HepG2 (cell line): ENCODE measurements around the gene ATG9A. TPM values are rescaled to one million over a fixed set of nuclear protein-coding genes. Genes with fewer than 3 reads are reported as not detected.

Experiments
- ATAC-seq: fragments of 200-7000 bp; cut with Tn5 transposase; 3 replicates; pipeline ENCODE4 v1.9.1; 2020; ENCODE audit warnings: mild to moderate bottlenecking, moderate library complexity
- BruUV-seq: library from RNA; stranded (reverse); fragments of 400-500 nt; replicated peaks from 2 replicates; lab custom pipeline; 2021; lab: Mats Ljungman, UMichigan
- CTCF ChIA-PET: fragments of 300-600 bp; formaldehyde crosslinking; extraction: SDS; loops from one replicate; lab custom pipeline; 2021; ENCODE audit warnings: low total read pairs, inconsistent platforms, low intra/inter-chr PET ratio; lab: Yijun Ruan, JAX
- POLR2A ChIA-PET: fragments of 350-600 bp; sonication (Branson Sonifier 250); formaldehyde crosslinking; loops from one replicate; lab custom pipeline; 2020; ENCODE audit warnings: antibody characterized with exemption, inconsistent platforms; lab: Yijun Ruan, JAX
- DNase-seq: peaks from one replicate; pipeline ENCODE4 v3.0.0-alpha.2; 2015; ENCODE audit warnings: low spot score
- FAIRE-seq: peaks from 3 replicates; lab custom pipeline; 2011; peaks lifted over from hg19 to GRCh38; lab: Jason Lieb, UNC
- H2AFZ ChIP-seq: one replicate; pipeline ENCODE4 v1.6.1; 2011; ENCODE audit warnings: low read length, inconsistent platforms
- H3K27ac ChIP-seq: fragments of 300-600 bp; 3 replicates; pipeline ENCODE4 v1.8.0; 2011; ENCODE audit warnings: mixed run types, mild to moderate bottlenecking, mixed read lengths, low read length, inconsistent platforms; ENCODE audit not compliant: insufficient read depth; ENCODE audit errors: extremely low read length
- H3K27me3 ChIP-seq, 2 experiments: fragments of 200-600 bp in 1 of 2; 2 replicates in 1 of 2; 3 replicates in 1 of 2; pipeline versions ENCODE4 v1.6.0 to v1.8.0; 2011; ENCODE audit warnings: low read length in 2 of 2, mild to moderate bottlenecking in 2 of 2, moderate library complexity in 2 of 2, inconsistent platforms in 1 of 2; ENCODE audit not compliant: insufficient read depth in 2 of 2, control insufficient read depth in 1 of 2
- H3K36me3 ChIP-seq, 2 experiments: fragments of 200-600 bp in 1 of 2; replicated peaks in 1 of 2; 2 replicates in 1 of 2; 3 replicates in 1 of 2; pipeline versions ENCODE4 v1.5.1 to v1.8.0; 2011; ENCODE audit warnings: low read length in 2 of 2, inconsistent platforms in 1 of 2; ENCODE audit not compliant: insufficient read depth in 2 of 2, control insufficient read depth in 1 of 2
- H3K4me1 ChIP-seq: 2 replicates; pipeline ENCODE4 v1.5.1; 2012; ENCODE audit warnings: low read length, inconsistent platforms; ENCODE audit not compliant: insufficient read depth
- H3K4me2 ChIP-seq: 2 replicates; pipeline ENCODE4 v1.6.0; 2011; ENCODE audit warnings: low read depth, low read length, inconsistent platforms
- H3K4me3 ChIP-seq, 3 experiments: fragments of 200-600 bp in 1 of 3; sonication (generic), shearing (Covaris generic) in 1 of 3; replicated peaks in 1 of 3; 2 replicates each; pipeline ENCODE4 v1.5.1; 2011 to 2016; ENCODE audit warnings: low read length in 3 of 3, inconsistent platforms in 2 of 3, low read depth in 2 of 3, mild to moderate bottlenecking in 2 of 3, control low read depth in 1 of 3, mixed read lengths in 1 of 3; ENCODE audit not compliant: insufficient read depth in 1 of 3
- H3K79me2 ChIP-seq: one replicate; pipeline ENCODE4 v1.6.1; 2011; ENCODE audit warnings: low read length, inconsistent platforms; ENCODE audit not compliant: insufficient read depth
- H3K9ac ChIP-seq: 2 replicates; pipeline ENCODE4 v1.6.0; 2011; ENCODE audit warnings: mild to moderate bottlenecking, low read depth, low read length, inconsistent platforms; ENCODE audit not compliant: insufficient read depth
- H3K9me3 ChIP-seq: 2 replicates; pipeline ENCODE4 v1.5.1; 2012; ENCODE audit warnings: mild to moderate bottlenecking, low read length
- H4K20me1 ChIP-seq: 2 replicates; pipeline ENCODE4 v1.6.0; 2011; ENCODE audit warnings: inconsistent platforms, mild to moderate bottlenecking, low read length, moderate library complexity; ENCODE audit not compliant: insufficient read depth
- ARNTL ChIP-seq: sonication (generic); formaldehyde crosslinking; IDR thresholded peaks from 2 replicates; pipeline ENCODE4 v1.4.0; 2020; ENCODE audit warnings: mild to moderate bottlenecking, missing genetic modification reagents
- HIVEP1 ChIP-seq: sonication (generic); formaldehyde crosslinking; IDR thresholded peaks from 2 replicates; pipeline ENCODE4 v1.4.0; 2020; ENCODE audit warnings: mild to moderate bottlenecking, missing genetic modification reagents
- PAWR ChIP-seq: sonication (generic); formaldehyde crosslinking; IDR thresholded peaks from 2 replicates; pipeline ENCODE4 v1.4.0; 2020; ENCODE audit warnings: missing genetic modification reagents, mild to moderate bottlenecking, borderline replicate concordance
- PHF21A ChIP-seq: sonication (generic); formaldehyde crosslinking; IDR thresholded peaks from 2 replicates; pipeline ENCODE4 v1.5.0; 2020; ENCODE audit warnings: mild to moderate bottlenecking, missing genetic modification reagents
- POGK ChIP-seq: sonication (generic); formaldehyde crosslinking; conservative IDR thresholded peaks from 2 replicates; pipeline ENCODE4 v1.8.0; 2022; ENCODE audit warnings: mild to moderate bottlenecking, moderate library complexity, missing genetic modification reagents
- REST ChIP-seq, 2 experiments: IDR thresholded peaks; 2 replicates each; pipeline ENCODE4 v1.6.1; 2011 to 2012; ENCODE audit warnings: low read length in 2 of 2, borderline replicate concordance in 1 of 2, low read depth in 1 of 2, mild to moderate bottlenecking in 1 of 2, moderate library complexity in 1 of 2
- STAT5B ChIP-seq: sonication (generic); formaldehyde crosslinking; IDR thresholded peaks from 2 replicates; pipeline ENCODE4 v1.4.0; 2020; ENCODE audit warnings: missing genetic modification reagents
- ZEB1 ChIP-seq: IDR thresholded peaks from 2 replicates; pipeline ENCODE4 v1.6.1; 2012; ENCODE audit warnings: mild to moderate bottlenecking, low read depth, inconsistent platforms; ENCODE audit not compliant: insufficient replicate concordance
- ZNF180 ChIP-seq: sonication (generic); formaldehyde crosslinking; IDR thresholded peaks from 2 replicates; pipeline ENCODE4 v1.4.0; 2020; ENCODE audit warnings: low read depth, missing genetic modification reagents, borderline replicate concordance
- ZNF225 ChIP-seq: sonication (generic); formaldehyde crosslinking; IDR thresholded peaks from 2 replicates; pipeline ENCODE4 v1.4.0; 2020; ENCODE audit warnings: mild to moderate bottlenecking, missing genetic modification reagents
- ZNF337 ChIP-seq: sonication (generic); formaldehyde crosslinking; IDR thresholded peaks from 2 replicates; pipeline ENCODE4 v1.5.1; 2020; ENCODE audit warnings: missing genetic modification reagents, low read depth, mild to moderate bottlenecking, borderline replicate concordance
- ZNF430 ChIP-seq: sonication (generic); formaldehyde crosslinking; IDR thresholded peaks from 2 replicates; pipeline ENCODE4 v1.9.0; 2021; ENCODE audit warnings: mild to moderate bottlenecking, missing genetic modification reagents
- ZNF510 ChIP-seq: sonication (generic); formaldehyde crosslinking; IDR thresholded peaks from 2 replicates; pipeline ENCODE4 v1.4.0; 2020; ENCODE audit warnings: low read depth, mild to moderate bottlenecking, missing genetic modification reagents
- ZNF607 ChIP-seq: sonication (generic); formaldehyde crosslinking; IDR thresholded peaks from 2 replicates; pipeline ENCODE4 v1.5.1; 2020; ENCODE audit warnings: missing genetic modification reagents, mild to moderate bottlenecking, borderline replicate concordance
- ZNF703 ChIP-seq: sonication (generic); formaldehyde crosslinking; IDR thresholded peaks from 2 replicates; pipeline ENCODE4 v1.5.1; 2020; ENCODE audit warnings: missing genetic modification reagents, mild to moderate bottlenecking, moderate library complexity, borderline replicate concordance
- ZNF782 ChIP-seq: sonication (generic); formaldehyde crosslinking; IDR thresholded peaks from 2 replicates; pipeline ENCODE4 v1.4.0; 2020; ENCODE audit warnings: missing genetic modification reagents, mild to moderate bottlenecking, borderline replicate concordance
- WGBS: methylation state at CpG from one replicate; pipeline ENCODE4 v1.1.6; 2017; ENCODE audit warnings: low lambda C conversion rate; 5-methylcytosine and 5-hydroxymethylcytosine counted together
- in situ Hi-C: cut with HindIII; loops from 2 replicates; pipeline ENCODE4 v1.10.0; 2017; ENCODE audit warnings: low pct_unique_long_range_greater_than_20kb; ENCODE audit not compliant: extremely low pct_ligation_motif_present
- intact Hi-C: fragments of 100-400 bp; cut with micrococcal nuclease; formaldehyde crosslinking; loops from one replicate; pipeline ENCODE4 v1.10.0; 2022; ENCODE audit not compliant: unreplicated experiment
- polyA plus RNA-seq, 8 experiments: library from polyadenylated mRNA; depleted of rRNA in 3 of 8; stranded (reverse) in 7 of 8; unstranded in 1 of 8; fragments of >200 nt; fragmentation: Illumina TruSeq in 4 of 8; extraction: Trizol in 4 of 8; gene quantifications; 2 replicates each; pipeline versions ENCODE4 v1.2.1 to v1.2.3, GENCODE V29; 2011 to 2016; ENCODE audit warnings: low read depth in 4 of 8, missing spikeins in 1 of 8, mixed read lengths in 1 of 8; ENCODE audit not compliant: insufficient read depth in 1 of 8
- total RNA-seq, 5 experiments: library from RNA; depleted of rRNA; stranded (reverse); fragments of >200 nt; fragmentation: Illumina TruSeq; extraction: Trizol; gene quantifications; 2 replicates each; pipeline ENCODE4 v1.2.3, GENCODE V29; 2016; ENCODE audit warnings: low read depth in 1 of 5

The ATG9A gene
- total and polyA plus RNA-seq, 2 of the 13 experiments (the other 11 are each of a cell fraction or from before 2014, with no cell fraction given) = 35.0 to 131 TPM

- Histone ChIP-seq H3K27ac (peak overlapping the region; percentile 95), H4K20me1 (no peaks in the 10 kb centered on the region), H3K4me3 (peak overlapping the region; percentile 65 to 86 (median 74)), H3K36me3 (peaks cover 7 to 19% of the 10 kb centered on the region in 2 experiments), H3K9me3 (no peaks in the 10 kb centered on the region), H3K79me2 (peaks cover 6% of the 10 kb centered on the region), H3K27me3 (no peaks in the 10 kb centered on the region; a peak in 1 of 5 replicates), H3K4me2 (peak overlapping the region; percentile 100), H2AFZ (no peak overlapping the region), H3K9ac (peak overlapping the region; percentile 86), H3K4me1 (peaks cover 54% of the 10 kb centered on the region)
- no peak for ATAC-seq
- in situ Hi-C loops = loop anchor here (5.0 kb wide), 1 partner anchor 34 kb away; the partner anchor contains the start of gene SLC23A3
- DNase-seq = no peak
- POLR2A ChIA-PET = interaction anchor here (1.0 to 5.6 kb wide), 18 partner anchors 10 to 450 kb away, joined by 3 to 227 read pairs (median 12); partner anchors contain the start of genes ABCB6, ANKZF1, ATG9A and CNPPD1
- WGBS = 8% methylated on average over 7 of the region's 7 CpGs
- BruUV-seq = TSS peak; percentile 50
- intact Hi-C loops = loop anchor here (1.0 kb wide), 2 partner anchors 14 to 23 kb away; partner anchors contain the start of genes ANKZF1 and ATG9A
- CTCF ChIA-PET = interaction anchor here (0.9 kb wide), 1 partner anchor 89 kb away, joined by 3 read pairs; no protein-coding TSS in a partner anchor
- FAIRE-seq = no peak
- TF ChIP-seq ZNF180 (CRISPR knock-in tag) (no peak), ZEB1 (peak; percentile 37), ZNF607 (CRISPR knock-in tag) (no peak), PHF21A (CRISPR knock-in tag) (peak; percentile 13; the same call in 1 of the 2 replicates), PAWR (CRISPR knock-in tag) (0 out of 2 replicates have a peak, but pooled peaks have one; percentile 65), ZNF225 (no peak), STAT5B (CRISPR knock-in tag) (no peak), ZNF430 (CRISPR knock-in tag) (0 out of 2 replicates have a peak, but pooled peaks have one; percentile 49), ZNF703 (CRISPR knock-in tag) (no peak), HIVEP1 (CRISPR knock-in tag) (no peak), ZNF337 (0 out of 2 replicates have a peak, but pooled peaks have one; percentile 9), POGK (CRISPR knock-in tag) (no peak), ARNTL (CRISPR knock-in tag) (peak; percentile 39; the same call in 1 of the 2 replicates), ZNF510 (CRISPR knock-in tag) (0 out of 2 replicates have a peak, but pooled peaks have one; percentile 59), REST (IDR thresholded peaks at IDR 0.05; ENCODE audit: borderline replicate concordance in 1 of 2, low read depth in 1 of 2, low read length in 2 of 2) (no peak), ZNF782 (CRISPR knock-in tag) (peak; percentile 89; the same call in 1 of the 2 replicates)
Measured at GRCh38 chr2:219205981-219206327, 23.5 kb downstream of the ATG9A start.
